Fibroblast of gingiva (primary cell): ENCODE data around the gene COQ10B.

Experiments used
- DNase-seq: peaks from one replicate; pipeline ENCODE4 v3.0.0-alpha.2; 2011; ENCODE audit warnings: low read depth

COQ10B gene

DNA sequence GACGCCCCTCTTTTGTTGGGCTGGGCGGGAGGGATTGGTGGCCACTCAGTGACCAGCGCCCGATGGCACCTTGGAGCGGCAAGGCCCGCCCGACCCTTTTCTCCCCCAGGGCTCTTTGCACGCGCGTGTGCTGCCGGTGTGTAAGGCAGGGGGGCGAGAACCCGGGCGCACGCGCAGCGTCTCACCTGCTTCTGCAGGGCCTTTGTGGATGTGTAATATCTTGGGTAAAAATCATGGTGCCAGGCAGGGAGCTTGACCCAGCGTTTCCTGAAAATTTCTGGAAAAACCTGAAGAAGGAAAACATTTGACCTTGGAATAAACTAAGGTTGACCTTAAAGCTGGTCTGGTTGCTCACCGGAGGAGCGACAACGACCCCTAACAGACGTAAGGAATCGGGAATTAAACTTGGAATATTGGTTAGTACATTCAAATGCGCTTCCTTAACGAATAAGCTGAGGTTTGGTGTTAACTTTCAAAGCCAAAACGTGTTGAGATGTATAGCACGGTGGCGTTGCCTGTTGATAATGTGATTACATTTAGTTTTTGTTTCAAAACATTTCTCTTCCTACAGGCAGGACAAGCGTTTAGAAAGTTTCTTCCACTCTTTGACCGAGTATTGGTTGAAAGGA, 47.3 kb downstream of the COQ10B start:
- no peak for DNase-seq

DNA sequence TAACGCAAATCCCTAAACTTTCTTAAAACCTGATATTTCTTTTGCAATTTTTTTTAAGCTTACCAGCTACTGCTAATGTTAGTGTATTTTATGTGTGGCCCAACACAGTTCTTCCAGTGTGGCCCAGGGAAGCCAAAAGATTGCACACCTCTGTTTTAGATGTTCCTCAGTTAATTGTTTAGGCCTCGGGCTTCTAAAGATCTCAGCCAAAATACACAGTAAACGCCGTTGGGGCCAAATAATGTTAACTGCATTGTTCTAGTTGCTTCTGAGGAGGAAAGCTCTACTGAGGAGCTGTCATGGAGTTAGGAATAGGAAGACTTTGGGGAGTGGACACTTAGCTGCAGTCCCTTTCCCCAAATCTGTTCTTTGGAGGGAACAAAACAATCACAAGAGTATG, 48.8 kb downstream of the COQ10B start:
- DNase-seq, result no peak

DNA sequence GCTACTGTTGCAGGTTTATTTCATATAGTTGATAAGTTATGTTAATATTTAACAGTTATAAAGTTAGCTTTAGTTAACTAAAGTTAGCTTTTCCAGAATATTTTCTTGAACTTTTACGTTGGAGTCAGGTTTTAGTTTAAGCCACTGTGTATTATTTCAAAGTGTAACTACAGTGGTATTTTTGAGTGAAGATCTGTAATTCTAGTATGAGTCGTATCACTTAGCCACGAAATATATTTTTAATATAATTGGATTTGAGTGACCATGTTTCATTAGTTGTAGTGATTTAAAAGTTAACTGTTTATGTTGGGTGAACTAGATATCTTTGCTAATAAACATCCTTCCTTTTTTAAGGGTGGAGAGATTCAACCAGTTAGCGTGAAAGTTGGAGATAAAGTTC, 49.3 kb downstream of the COQ10B start:
- no peak for DNase-seq

DNA sequence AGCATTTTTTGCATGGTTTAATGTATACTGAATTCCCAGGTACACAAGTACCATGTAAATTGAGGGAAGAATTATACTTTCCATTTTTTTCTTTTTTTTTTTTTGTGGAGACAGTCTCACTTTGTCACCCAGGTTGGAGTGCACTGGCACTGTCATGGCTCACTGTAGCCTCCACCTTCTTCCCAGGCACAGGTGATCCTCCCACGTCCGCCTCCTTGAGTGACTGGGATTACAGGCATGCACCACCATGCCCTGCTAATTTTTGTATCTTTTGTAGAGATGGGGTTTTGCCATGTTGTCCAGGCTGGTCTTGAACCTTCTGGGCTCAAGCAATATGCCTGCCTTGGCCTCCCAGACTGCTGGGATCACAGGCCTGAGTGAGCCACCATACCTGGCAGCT, 50.6 kb downstream of the COQ10B start:
- DNase-seq, result no peak

- DNase-seq, result no peak
These were observed 51.2 kb downstream of the COQ10B start for GRCh38 chr2:197504512-197504911.

GRCh38 chr2:197506658-197507057, 53.3 kb downstream of the COQ10B start:
- no peak for DNase-seq

DNA sequence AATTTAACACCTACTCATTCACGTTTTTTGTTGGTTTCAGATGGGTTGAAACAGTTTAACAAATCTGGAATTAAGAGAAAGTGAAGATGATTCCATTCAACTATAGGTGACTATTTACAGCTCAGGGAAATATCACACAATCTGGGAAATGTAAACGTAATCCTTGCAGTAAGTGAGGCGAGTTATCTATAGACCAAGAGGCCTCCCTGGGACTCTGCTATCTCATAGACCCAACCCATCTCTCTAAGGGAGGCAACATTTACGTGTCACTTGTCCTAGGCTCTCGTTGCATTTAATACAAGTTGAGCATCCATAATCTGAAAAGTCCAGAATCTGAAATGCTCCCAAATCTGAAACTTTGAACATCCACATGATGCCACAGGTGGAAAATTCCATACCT, 60.6 kb downstream of the COQ10B start:
- DNase-seq, result no peak

GRCh38 chr2:197514754-197515153, 61.4 kb downstream of the COQ10B start:
- no peak for DNase-seq

DNA sequence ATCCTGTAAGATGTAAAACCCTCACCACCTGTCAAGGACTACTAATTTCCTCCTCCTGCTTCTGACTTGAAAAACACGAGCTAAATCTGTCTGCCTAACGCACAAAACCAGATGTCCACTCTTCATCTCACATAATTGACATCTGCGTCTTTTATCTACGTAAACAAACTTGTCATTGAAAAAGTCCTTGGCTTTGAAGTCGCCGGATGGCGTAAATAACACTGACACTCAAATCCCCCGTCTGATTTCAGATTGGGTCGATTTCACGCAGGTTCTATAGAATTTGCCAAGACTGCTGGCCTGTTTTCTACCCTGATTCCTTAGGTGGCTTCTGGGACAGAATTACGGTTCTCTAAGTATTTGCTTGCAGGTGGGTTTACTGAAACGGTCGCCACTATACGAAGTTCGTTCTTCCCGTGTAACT, 62.0 kb downstream of the COQ10B start:
- peak; percentile 2 for DNase-seq

GRCh38 chr2:197515739-197516392, 62.5 kb downstream of the COQ10B start, which contains the start of gene MOB4:
MOB4 (plus strand) TSS chr2:197516066; CDS start chr2:197516087, 21 bp downstream.
- DNase-seq, result peak; percentile 95

- peak; percentile 7 for DNase-seq
These were observed 63.0 kb downstream of the COQ10B start for GRCh38 chr2:197516393-197516761.

- DNase-seq, result no peak
These were observed 63.8 kb downstream of the COQ10B start for GRCh38 chr2:197517150-197517549.
